Activated naive CD8-positive, alpha-beta T cell (primary cell): ENCODE results near the gene FLNC.

Source experiments
- H3K27ac Mint-ChIP-seq: one replicate; pipeline ENCODE4 v1.8.0; 2021; ENCODE audit warnings: mixed read lengths
- H3K27me3 Mint-ChIP-seq: one replicate; pipeline ENCODE4 v1.8.0; 2021; ENCODE audit warnings: mixed read lengths
- H3K36me3 Mint-ChIP-seq: one replicate; pipeline ENCODE4 v1.8.0; 2021; ENCODE audit warnings: mixed read lengths
- H3K4me1 Mint-ChIP-seq: one replicate; pipeline ENCODE4 v1.8.0; 2021; ENCODE audit warnings: low read depth, mixed read lengths
- H3K4me3 Mint-ChIP-seq: one replicate; pipeline ENCODE4 v1.8.0; 2021; ENCODE audit warnings: mild to moderate bottlenecking, mixed read lengths
- H3K9me3 Mint-ChIP-seq: one replicate; pipeline ENCODE4 v1.8.0; 2021; ENCODE audit warnings: low read depth, mixed read lengths

FLNC gene

DNA sequence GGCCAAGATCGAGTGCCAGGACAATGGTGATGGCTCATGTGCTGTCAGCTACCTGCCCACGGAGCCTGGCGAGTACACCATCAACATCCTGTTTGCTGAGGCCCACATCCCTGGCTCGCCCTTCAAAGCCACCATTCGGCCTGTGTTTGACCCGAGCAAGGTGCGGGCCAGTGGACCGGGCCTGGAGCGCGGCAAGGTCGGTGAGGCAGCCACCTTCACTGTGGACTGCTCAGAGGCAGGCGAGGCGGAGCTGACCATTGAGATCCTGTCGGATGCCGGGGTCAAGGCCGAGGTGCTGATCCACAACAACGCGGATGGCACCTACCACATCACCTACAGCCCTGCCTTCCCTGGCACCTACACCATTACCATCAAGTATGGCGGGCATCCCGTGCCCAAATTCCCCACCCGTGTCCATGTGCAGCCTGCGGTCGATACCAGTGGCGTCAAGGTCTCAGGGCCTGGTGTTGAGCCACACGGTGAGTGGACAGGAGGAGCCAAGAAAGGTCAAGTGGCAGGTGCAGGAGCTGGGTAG, 14.6 kb downstream of the FLNC start:
- Mint-ChIP-seq H3K9me3 (no peaks in the 10 kb centered on the region), H3K27ac (no peak overlapping the region), H3K36me3 (no peaks in the 10 kb centered on the region), H3K4me3 (no peak overlapping the region), H3K27me3 (no peaks in the 10 kb centered on the region), H3K4me1 (peaks cover 2% of the 10 kb centered on the region)

DNA sequence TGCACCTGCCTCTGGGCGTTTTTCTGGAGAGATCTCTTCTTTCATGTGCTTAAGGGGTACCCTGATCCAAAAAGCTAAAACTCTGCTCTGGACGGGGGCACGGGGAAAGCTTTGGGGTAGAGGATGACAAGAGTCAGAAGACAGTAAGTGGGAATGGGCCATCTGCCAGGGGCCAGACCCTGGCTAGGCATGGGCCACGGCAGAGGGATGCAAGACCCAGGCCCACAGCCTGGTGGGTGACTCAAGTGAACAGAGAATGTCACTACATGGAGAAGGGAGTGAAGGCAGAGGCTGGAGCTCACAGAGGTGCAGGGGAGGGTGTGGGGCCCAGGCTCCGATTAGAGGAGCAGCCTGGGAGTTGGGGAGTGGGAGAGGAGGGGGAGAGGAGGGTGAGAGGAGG, 15.3 kb downstream of the FLNC start:
- no peaks in the 10 kb centered on the region for H3K9me3 Mint-ChIP-seq
- no peak overlapping the region for H3K4me3 Mint-ChIP-seq
- H3K27ac Mint-ChIP-seq = no peak overlapping the region
- no peaks in the 10 kb centered on the region for H3K27me3 Mint-ChIP-seq
- peaks cover 2% of the 10 kb centered on the region for H3K4me1 Mint-ChIP-seq
- no peaks in the 10 kb centered on the region for H3K36me3 Mint-ChIP-seq

GRCh38 chr7:128845987-128846386, 15.8 kb downstream of the FLNC start:
- Mint-ChIP-seq H3K9me3 (no peaks in the 10 kb centered on the region), H3K27ac (no peak overlapping the region), H3K27me3 (no peaks in the 10 kb centered on the region), H3K36me3 (no peaks in the 10 kb centered on the region), H3K4me3 (no peak overlapping the region), H3K4me1 (peaks cover 2% of the 10 kb centered on the region)

- Mint-ChIP-seq H3K27ac (no peak overlapping the region), H3K9me3 (no peaks in the 10 kb centered on the region), H3K4me1 (no peaks in the 10 kb centered on the region), H3K36me3 (no peaks in the 10 kb centered on the region), H3K4me3 (no peak overlapping the region), H3K27me3 (no peaks in the 10 kb centered on the region)
Measured at GRCh38 chr7:128846781-128847444, 16.7 kb downstream of the FLNC start.

DNA sequence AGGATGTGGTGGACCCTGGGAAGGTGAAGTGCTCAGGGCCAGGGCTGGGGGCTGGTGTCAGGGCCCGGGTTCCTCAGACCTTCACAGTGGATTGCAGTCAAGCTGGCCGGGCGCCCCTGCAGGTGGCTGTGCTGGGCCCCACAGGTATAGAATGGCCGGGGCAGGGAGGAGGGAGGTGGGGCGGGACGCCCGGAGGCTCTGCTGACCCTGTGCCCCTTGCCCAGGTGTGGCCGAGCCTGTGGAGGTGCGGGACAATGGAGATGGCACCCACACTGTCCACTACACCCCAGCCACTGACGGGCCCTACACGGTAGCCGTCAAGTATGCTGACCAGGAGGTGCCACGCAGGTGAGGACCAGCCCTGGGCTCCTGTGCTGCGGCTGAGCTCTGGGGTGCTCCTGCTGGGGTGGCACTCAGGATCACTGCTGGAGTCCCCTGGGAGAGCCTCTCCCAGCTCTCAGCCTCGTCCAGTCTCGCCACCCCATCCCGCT, 17.6 kb downstream of the FLNC start:
- Mint-ChIP-seq H3K4me3 (no peak overlapping the region), H3K4me1 (no peaks in the 10 kb centered on the region), H3K9me3 (no peaks in the 10 kb centered on the region), H3K36me3 (no peaks in the 10 kb centered on the region), H3K27me3 (no peaks in the 10 kb centered on the region), H3K27ac (no peak overlapping the region)

DNA sequence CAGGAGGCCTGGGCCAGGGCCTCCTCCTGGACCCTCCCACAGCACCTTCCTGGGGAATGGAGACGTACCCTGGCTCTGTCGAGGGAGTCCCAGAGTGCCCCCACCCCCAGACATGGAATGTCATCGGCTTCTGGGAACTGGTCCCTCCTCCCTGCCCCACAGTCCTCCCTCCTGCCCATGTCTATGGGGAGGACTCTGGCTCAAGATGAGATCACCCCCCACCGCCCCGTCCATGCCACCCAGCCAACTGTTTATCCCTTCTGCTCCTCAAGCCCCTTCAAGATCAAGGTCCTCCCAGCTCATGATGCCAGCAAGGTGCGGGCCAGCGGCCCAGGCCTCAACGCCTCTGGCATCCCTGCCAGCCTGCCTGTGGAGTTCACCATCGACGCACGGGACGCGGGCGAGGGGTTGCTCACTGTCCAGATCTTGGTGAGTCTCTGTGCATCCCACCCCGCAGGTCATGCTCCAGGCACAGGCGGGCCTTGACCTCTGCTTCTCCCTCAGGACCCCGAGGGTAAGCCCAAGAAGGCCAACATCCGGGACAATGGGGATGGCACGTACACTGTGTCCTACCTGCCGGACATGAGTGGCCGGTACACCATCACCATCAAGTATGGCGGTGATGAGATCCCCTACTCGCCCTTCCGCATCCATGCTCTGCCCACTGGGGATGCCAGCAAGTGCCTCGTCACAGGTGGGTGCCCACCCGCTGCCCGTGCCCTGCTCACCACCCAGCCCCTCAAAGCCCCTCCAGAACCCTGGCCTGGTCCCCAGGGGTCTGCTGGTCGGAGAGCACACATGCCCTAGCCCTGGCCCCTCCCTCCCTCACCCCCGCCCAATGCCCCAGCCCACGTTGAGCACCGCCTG, 18.3 kb downstream of the FLNC start:
- Mint-ChIP-seq H3K9me3 (no peaks in the 10 kb centered on the region), H3K4me3 (no peak overlapping the region), H3K27me3 (no peaks in the 10 kb centered on the region), H3K27ac (no peak overlapping the region), H3K4me1 (no peaks in the 10 kb centered on the region), H3K36me3 (no peaks in the 10 kb centered on the region)

GRCh38 chr7:128849156-128849515, 18.9 kb downstream of the FLNC start:
- H3K36me3 Mint-ChIP-seq = no peaks in the 10 kb centered on the region
- no peaks in the 10 kb centered on the region for H3K9me3 Mint-ChIP-seq
- no peak overlapping the region for H3K27ac Mint-ChIP-seq
- H3K4me3 Mint-ChIP-seq = no peak overlapping the region
- no peaks in the 10 kb centered on the region for H3K4me1 Mint-ChIP-seq
- no peaks in the 10 kb centered on the region for H3K27me3 Mint-ChIP-seq

GRCh38 chr7:128849804-128850490, 19.7 kb downstream of the FLNC start:
- H3K9me3 Mint-ChIP-seq = no peaks in the 10 kb centered on the region
- H3K36me3 Mint-ChIP-seq = no peaks in the 10 kb centered on the region
- no peak overlapping the region for H3K27ac Mint-ChIP-seq
- H3K4me1 Mint-ChIP-seq = no peaks in the 10 kb centered on the region
- no peak overlapping the region for H3K4me3 Mint-ChIP-seq
- no peaks in the 10 kb centered on the region for H3K27me3 Mint-ChIP-seq

DNA sequence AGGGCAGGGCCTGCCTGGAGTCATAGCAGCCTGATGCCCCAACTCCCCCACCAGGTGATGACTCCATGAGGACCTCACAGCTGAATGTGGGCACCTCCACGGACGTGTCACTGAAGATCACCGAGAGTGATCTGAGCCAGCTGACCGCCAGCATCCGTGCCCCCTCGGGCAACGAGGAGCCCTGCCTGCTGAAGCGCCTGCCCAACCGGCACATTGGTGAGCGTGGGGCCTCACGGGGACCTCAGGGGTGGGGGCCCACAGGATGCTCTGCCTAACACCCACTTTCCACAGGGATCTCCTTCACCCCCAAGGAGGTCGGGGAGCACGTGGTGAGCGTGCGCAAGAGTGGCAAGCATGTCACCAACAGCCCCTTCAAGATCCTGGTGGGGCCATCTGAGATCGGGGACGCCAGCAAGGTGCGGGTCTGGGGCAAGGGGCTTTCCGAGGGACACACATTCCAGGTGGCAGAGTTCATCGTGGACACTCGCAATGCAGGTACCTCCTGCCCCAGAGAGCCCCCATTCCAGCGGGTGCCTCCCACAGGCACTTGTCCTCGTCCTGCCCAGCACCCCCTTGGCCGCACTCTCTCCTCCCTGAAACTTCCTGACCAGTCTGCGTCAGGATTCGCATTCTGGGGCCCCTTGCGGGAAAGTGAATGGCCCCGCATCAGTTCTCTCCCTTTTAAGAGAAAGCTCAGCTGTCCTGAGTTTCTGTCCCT, 22.5 kb downstream of the FLNC start:
- H3K36me3 Mint-ChIP-seq = no peaks in the 10 kb centered on the region
- no peaks in the 10 kb centered on the region for H3K9me3 Mint-ChIP-seq
- H3K27me3 Mint-ChIP-seq = no peaks in the 10 kb centered on the region
- H3K27ac Mint-ChIP-seq = no peak overlapping the region
- no peak overlapping the region for H3K4me3 Mint-ChIP-seq
- no peaks in the 10 kb centered on the region for H3K4me1 Mint-ChIP-seq

GRCh38 chr7:128853799-128854198, 23.6 kb downstream of the FLNC start:
- Mint-ChIP-seq H3K4me3 (no peak overlapping the region), H3K9me3 (no peaks in the 10 kb centered on the region), H3K36me3 (no peaks in the 10 kb centered on the region), H3K27me3 (no peaks in the 10 kb centered on the region), H3K4me1 (no peaks in the 10 kb centered on the region), H3K27ac (no peak overlapping the region)

GRCh38 chr7:128854396-128854795, 24.2 kb downstream of the FLNC start:
- H3K36me3 Mint-ChIP-seq = no peaks in the 10 kb centered on the region
- H3K9me3 Mint-ChIP-seq = no peaks in the 10 kb centered on the region
- H3K4me3 Mint-ChIP-seq = no peak overlapping the region
- no peaks in the 10 kb centered on the region for H3K4me1 Mint-ChIP-seq
- H3K27ac Mint-ChIP-seq = no peak overlapping the region
- no peaks in the 10 kb centered on the region for H3K27me3 Mint-ChIP-seq

DNA sequence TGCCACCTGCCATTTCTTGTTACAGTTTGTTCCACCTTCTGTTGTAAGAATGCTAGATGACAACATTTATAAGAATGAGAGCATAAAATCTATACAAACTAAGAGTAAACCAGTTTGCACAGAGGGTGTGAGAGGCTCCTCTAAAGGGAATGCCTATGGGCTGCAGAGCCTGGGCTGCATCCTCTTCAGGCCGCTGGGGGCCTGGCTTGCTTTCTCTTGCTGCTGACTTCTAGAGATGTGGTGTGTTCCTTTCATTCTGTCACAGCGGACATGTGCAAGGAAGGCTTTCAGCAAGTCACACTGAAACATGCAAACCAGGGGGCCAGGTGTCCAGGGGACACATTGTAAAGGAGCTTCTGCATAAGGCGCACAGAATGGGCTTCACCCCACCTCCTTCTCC, 25.4 kb downstream of the FLNC start:
- no peak overlapping the region for H3K4me3 Mint-ChIP-seq
- H3K36me3 Mint-ChIP-seq = no peaks in the 10 kb centered on the region
- no peak overlapping the region for H3K27ac Mint-ChIP-seq
- H3K27me3 Mint-ChIP-seq = no peaks in the 10 kb centered on the region
- no peaks in the 10 kb centered on the region for H3K4me1 Mint-ChIP-seq
- H3K9me3 Mint-ChIP-seq = no peaks in the 10 kb centered on the region

- H3K27me3 Mint-ChIP-seq = no peaks in the 10 kb centered on the region
- no peaks in the 10 kb centered on the region for H3K36me3 Mint-ChIP-seq
- no peak overlapping the region for H3K27ac Mint-ChIP-seq
- no peaks in the 10 kb centered on the region for H3K4me1 Mint-ChIP-seq
- H3K9me3 Mint-ChIP-seq = no peaks in the 10 kb centered on the region
- H3K4me3 Mint-ChIP-seq = no peak overlapping the region
Measured at GRCh38 chr7:128856001-128856718, 26.0 kb downstream of the FLNC start.
